Measurements from ENCODE around the gene ZDHHC7. TPM values are rescaled to one million over a fixed set of nuclear protein-coding genes. Genes with fewer than 3 reads are reported as not detected.

The ZDHHC7 gene
- total RNA-seq, 8 experiments from 2014 or later, result 13.8 to 273 (median 25.8) TPM

GRCh38 chr16:84993926-84994325, 17.4 kb downstream of the ZDHHC7 start:
- no peak for ATAC-seq (replicated peaks in 6 of 8)
- 87 to 100% (median 95%) methylated on average over 1 to 8 of the region's 8 CpGs; no CpG with 5 or more reads in 2 of the 10 experiments for WGBS, 10 experiments
- H3K4me1 ChIP-seq (replicated peaks in 1 of 2), result no peaks in the 10 kb centered on the region
- no peak overlapping the region for H3K27ac ChIP-seq
- in situ Hi-C loops (cut with MboI; ENCODE audit: low pct_unique_long_range_greater_than_20kb in 2 of 9, low sequenced_read_pairs in 9 of 9, unreplicated experiment in 9 of 9), result no loop called here
- H3K4me3 ChIP-seq, result no peak overlapping the region

DNA sequence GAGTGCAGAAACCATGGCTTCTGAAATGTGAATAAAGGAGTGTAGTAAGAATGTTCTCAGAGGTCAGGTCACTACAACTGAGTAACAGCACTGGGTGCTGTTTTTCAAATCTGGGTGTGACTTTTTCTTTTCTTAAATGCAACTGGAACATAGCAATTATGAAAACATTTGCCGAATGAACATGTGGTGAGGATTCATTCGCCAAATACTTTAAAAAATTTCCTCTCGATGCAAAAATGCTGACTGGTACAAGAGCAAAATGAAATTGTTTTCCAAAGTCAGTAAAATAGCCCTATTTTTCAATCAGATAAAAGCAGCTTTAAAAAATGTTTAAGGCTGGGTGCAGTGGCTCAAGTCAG, 18.6 kb downstream of the ZDHHC7 start:
- Histone ChIP-seq H3K4me3 (no peak overlapping the region), H3K27ac (no peak overlapping the region), H3K4me1 (replicated peaks in 1 of 2) (no peaks in the 10 kb centered on the region)
- in situ Hi-C loops (cut with MboI; ENCODE audit: low pct_unique_long_range_greater_than_20kb in 2 of 9, low sequenced_read_pairs in 9 of 9, unreplicated experiment in 9 of 9), result no loop called here
- peak in 2 of 8 experiments; percentile 6 to 11 for ATAC-seq (replicated peaks in 6 of 8)
- 7 to 100% (median 91%) methylated on average over 1 to 3 of the region's 3 CpGs for WGBS, 10 experiments

DNA sequence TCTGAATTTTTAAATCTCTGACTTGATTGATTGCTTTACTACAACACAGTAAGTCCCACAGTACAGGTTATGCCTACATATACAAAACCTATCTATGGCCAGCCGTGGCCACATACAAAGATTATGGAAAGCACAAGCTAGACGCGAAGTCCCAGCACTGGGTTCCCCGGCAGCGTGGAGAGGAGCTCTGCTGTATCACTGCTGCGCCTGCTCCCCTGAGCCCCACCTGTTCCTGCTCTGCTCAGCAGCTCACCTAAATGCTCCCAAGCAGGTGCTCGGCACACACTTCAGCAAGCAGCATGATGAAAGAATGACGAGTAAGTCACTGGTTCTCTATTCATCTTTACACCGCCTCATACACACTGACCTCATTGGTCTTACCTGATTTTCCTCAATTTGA, 20.6 kb downstream of the ZDHHC7 start:
- Histone ChIP-seq H3K27ac (no peak overlapping the region), H3K4me1 (replicated peaks in 1 of 2) (no peaks in the 10 kb centered on the region), H3K4me3 (no peak overlapping the region)
- in situ Hi-C loops (cut with MboI; ENCODE audit: low pct_unique_long_range_greater_than_20kb in 2 of 9, low sequenced_read_pairs in 9 of 9, unreplicated experiment in 9 of 9), result no loop called here
- 93 to 100% (median 100%) methylated on average over 1 to 9 of the region's 9 CpGs; no CpG with 5 or more reads in 3 of the 10 experiments for WGBS, 10 experiments
- ATAC-seq (replicated peaks in 6 of 8), result no peak

DNA sequence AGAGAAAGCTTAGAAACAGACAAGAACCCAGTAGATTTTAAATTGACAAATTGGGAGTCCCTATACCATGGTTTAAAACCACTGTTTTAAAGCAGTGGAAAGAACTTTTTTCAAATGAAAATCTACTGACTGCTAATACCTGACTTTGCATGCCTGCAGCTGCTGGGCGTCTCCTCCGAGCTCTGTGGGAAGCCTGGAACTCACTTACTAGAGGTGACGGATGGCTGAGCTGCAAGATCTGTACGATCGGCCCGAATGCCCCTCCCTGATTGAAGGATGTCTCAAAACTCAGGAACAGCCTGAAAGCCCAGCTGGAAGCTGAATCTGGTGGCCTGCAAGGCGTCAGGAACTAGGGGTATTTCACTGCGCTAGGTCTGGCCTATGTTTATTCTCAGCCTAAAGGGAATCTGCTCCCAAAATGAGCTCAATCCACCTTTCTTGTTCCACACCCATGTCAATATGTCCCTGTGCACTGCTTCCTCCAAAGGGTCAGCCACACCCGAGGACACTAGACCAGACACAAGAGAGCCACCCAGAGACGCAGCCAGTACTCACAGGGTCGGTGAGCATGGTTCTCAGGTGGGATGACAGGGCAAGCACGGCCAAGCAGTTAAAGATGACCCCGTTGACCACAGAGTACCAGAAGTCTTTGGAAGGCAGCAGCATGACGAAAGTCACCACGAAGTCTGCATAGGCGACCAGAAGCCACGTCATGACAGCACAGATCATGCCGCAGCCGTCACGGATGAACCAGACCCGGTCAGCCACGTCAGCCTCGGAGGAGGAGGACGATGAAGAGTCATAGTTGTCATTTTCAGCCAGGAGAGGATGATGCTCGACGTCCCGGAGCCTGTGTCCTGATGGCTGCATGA, 21.4 kb downstream of the ZDHHC7 start:
- in situ Hi-C loops (cut with MboI; ENCODE audit: low pct_unique_long_range_greater_than_20kb in 2 of 9, low sequenced_read_pairs in 9 of 9, unreplicated experiment in 9 of 9), result no loop called here
- ATAC-seq (replicated peaks in 6 of 8), result peak in 3 of 8 experiments; percentile 13 to 53 (median 47)
- no peak overlapping the region for H3K4me3 ChIP-seq
- H3K4me1 ChIP-seq (replicated peaks in 1 of 2), result no peaks in the 10 kb centered on the region
- WGBS, 10 experiments, result 0 to 100% (median 88%) methylated on average over 1 to 24 of the region's 27 CpGs; no CpG with 5 or more reads in 1 of the 10 experiments
- no peak overlapping the region for H3K27ac ChIP-seq

DNA sequence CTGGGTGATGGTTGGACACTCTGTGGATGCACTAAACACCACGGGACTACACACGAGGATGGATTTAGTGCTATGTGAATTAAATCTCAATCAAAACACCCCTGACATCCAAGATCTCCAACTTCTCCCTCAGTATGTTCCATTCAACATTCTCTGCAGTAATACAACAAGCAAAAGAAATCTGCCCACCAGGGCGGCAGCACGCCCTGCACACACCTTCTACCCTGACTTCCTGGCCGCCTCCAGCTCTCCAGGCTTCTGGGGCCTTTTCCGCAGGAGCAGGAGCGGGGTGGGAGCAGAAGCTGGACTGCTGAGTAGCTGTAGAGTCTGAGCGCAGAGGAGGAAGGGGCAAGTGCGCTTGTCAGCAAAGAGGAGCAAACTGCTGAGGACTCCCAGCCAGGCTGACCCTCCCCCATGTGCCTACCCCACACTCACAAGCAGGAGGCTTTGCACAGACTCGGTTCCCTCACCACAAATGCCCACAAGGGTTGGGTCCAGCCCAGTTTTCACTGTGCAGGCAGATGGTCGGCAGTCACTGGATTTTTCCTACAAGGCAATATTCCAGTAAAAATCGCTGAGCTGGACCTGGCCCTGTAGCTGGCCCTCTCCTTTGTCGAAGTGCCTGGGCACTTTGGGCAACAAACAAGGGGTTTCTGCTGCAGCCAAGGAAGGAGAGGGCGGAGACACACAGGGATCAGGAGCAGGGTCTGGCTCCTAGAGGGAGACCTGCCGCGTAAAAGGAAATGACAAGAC, 22.8 kb downstream of the ZDHHC7 start:
- WGBS, 10 experiments, result 62 to 100% (median 94%) methylated on average over 1 to 12 of the region's 16 CpGs; no CpG with 5 or more reads in 3 of the 10 experiments
- H3K4me3 ChIP-seq, result no peak overlapping the region
- no peak for ATAC-seq (replicated peaks in 6 of 8)
- in situ Hi-C loops (cut with MboI; ENCODE audit: low pct_unique_long_range_greater_than_20kb in 2 of 9, low sequenced_read_pairs in 9 of 9, unreplicated experiment in 9 of 9), result no loop called here
- no peaks in the 10 kb centered on the region for H3K4me1 ChIP-seq (replicated peaks in 1 of 2)
- H3K27ac ChIP-seq, result no peak overlapping the region

GRCh38 chr16:84986879-84987278, 24.5 kb downstream of the ZDHHC7 start:
- WGBS, 10 experiments, result 90 to 100% (median 100%) methylated on average over 1 of the region's 1 CpG; no CpG with 5 or more reads in 6 of the 10 experiments
- in situ Hi-C loops (cut with MboI; ENCODE audit: low pct_unique_long_range_greater_than_20kb in 2 of 9, low sequenced_read_pairs in 9 of 9, unreplicated experiment in 9 of 9), result no loop called here
- Histone ChIP-seq H3K27ac (no peak overlapping the region), H3K4me3 (no peak overlapping the region), H3K4me1 (replicated peaks in 1 of 2) (no peaks in the 10 kb centered on the region)
- no peak for ATAC-seq (replicated peaks in 6 of 8)

GRCh38 chr16:84986102-84986501, 25.2 kb downstream of the ZDHHC7 start:
- no peak overlapping the region for H3K27ac ChIP-seq
- H3K4me3 ChIP-seq, result no peak overlapping the region
- 50 to 97% (median 86%) methylated on average over 1 to 13 of the region's 22 CpGs for WGBS, 10 experiments
- ATAC-seq (replicated peaks in 6 of 8), result no peak
- no peaks in the 10 kb centered on the region for H3K4me1 ChIP-seq (replicated peaks in 1 of 2)
- in situ Hi-C loops (cut with MboI; ENCODE audit: low pct_unique_long_range_greater_than_20kb in 2 of 9, low sequenced_read_pairs in 9 of 9, unreplicated experiment in 9 of 9), result no loop called here

DNA sequence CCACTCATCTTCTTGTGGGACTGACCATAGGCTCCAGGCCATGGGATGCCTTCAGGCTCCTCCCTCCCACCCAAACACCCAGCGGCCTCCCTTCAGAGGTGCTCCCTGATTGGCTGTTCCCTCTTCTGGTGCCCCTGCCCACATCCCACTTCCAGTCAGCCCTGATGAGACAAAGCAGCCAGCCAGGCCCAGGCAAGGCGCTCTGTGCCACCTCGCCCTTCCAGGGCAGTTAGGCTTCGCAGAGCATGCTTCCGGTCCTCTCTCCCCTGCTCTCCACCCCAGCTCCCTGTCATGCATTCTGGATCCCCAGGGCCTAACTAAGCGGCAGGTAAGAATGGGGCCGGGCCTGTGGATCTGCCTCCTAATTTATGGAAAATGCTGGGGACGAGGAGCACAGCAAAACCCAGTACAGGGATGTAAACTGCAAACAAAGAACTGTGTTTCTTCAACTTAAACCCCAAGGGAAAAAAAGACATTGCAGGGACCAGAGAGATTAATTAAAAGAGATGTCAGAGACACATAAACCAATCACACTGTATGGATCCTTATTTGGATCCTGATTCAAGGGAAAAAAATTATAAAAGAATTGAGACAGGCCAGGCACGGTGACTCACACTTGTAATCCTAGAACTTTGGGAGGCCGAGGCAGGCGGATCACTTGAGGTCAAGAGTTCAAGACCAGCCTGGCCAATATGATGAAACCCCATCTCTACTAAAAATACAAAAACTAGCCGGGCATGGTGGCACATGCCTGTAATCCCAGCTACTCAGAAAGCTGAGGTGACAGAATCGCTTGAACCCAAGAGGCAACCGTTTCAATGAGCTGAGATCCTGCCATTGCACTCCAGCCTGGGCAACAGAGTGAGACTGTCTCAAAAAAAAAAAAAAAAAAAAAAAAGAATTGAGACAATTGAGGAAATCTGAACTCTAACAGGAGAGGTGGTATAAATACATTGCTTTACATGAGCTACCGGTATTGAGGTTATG, 26.0 kb downstream of the ZDHHC7 start:
- 40 to 100% (median 91%) methylated on average over 3 to 9 of the region's 15 CpGs for WGBS, 10 experiments
- in situ Hi-C loops (cut with MboI; ENCODE audit: low pct_unique_long_range_greater_than_20kb in 2 of 9, low sequenced_read_pairs in 9 of 9, unreplicated experiment in 9 of 9), result no loop called here

GRCh38 chr16:84982434-84982833, 28.9 kb downstream of the ZDHHC7 start:
- ATAC-seq (replicated peaks in 6 of 8), result no peak
- 40 to 100% (median 92%) methylated on average over 1 to 9 of the region's 9 CpGs for WGBS, 10 experiments
- Histone ChIP-seq H3K4me3 (no peak overlapping the region), H3K27ac (no peak overlapping the region), H3K4me1 (replicated peaks in 1 of 2) (no peaks in the 10 kb centered on the region)
- in situ Hi-C loops (cut with MboI; ENCODE audit: low pct_unique_long_range_greater_than_20kb in 2 of 9, low sequenced_read_pairs in 9 of 9, unreplicated experiment in 9 of 9), result no loop called here

More for the DNA sequence above, 26.0 kb downstream of the ZDHHC7 start:
- ATAC-seq (replicated peaks in 6 of 8), result peak in 2 of 8 experiments; percentile 12 to 47
- H3K4me3 ChIP-seq, result no peak overlapping the region
- H3K27ac ChIP-seq, result no peak overlapping the region
- H3K4me1 ChIP-seq (replicated peaks in 1 of 2), result no peaks in the 10 kb centered on the region

GRCh38 chr16:84979516-84979915, 31.8 kb downstream of the ZDHHC7 start:
- H3K4me1 ChIP-seq (replicated peaks in 1 of 2), result peaks cover 0 to 4% of the 10 kb centered on the region in 2 donors
- in situ Hi-C loops (cut with MboI; ENCODE audit: low pct_unique_long_range_greater_than_20kb in 2 of 9, low sequenced_read_pairs in 9 of 9, unreplicated experiment in 9 of 9), result no loop called here
- 0 to 100% (median 89%) methylated on average over 1 to 4 of the region's 4 CpGs for WGBS, 10 experiments
- H3K4me3 ChIP-seq, result no peak overlapping the region
- H3K27ac ChIP-seq, result no peak overlapping the region
- peak in 3 of 8 experiments; percentile 67 to 75 (median 67) for ATAC-seq (replicated peaks in 6 of 8)

DNA sequence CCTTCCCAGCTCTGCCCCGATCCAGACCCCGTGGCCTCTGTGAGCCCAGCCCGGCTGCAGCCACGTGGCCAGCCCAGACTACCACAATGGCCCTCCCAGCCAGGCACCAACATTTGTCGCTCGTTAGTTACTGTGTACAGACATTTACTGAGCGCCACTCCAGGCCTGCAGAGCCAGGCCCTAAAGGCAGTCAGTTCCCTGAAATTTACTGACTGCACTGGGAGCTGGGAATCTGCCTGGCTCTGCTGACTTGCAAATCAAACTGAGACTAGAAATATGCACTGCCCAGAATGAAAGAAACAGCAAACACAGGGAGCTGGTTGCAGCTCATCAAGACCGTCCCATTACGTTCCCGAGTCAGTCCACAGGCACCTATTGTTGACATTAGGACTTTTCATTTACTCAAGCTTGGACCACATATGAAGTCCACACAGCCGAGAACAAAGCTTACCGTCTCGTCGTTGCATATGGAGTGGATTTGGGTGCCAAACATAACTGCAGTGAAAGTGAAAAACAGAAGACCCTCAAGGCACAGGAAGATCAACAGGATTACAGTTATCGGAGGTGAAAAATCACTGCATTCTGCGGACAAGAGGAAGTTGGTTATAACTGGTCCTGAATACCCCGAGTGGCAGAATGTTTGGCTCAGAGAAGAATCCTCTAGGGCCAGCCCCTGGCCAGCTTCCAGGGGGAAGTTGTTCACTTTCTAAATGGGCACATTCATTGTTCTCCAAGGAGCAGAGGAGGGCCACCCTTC, 34.5 kb downstream of the ZDHHC7 start:
- ATAC-seq (replicated peaks in 6 of 8), result peak in 7 of 8 experiments; percentile 4 to 85 (median 49)
- in situ Hi-C loops (cut with MboI; ENCODE audit: low pct_unique_long_range_greater_than_20kb in 2 of 9, low sequenced_read_pairs in 9 of 9, unreplicated experiment in 9 of 9), result no loop called here
- WGBS, 10 experiments, result 5 to 97% (median 81%) methylated on average over 6 to 17 of the region's 17 CpGs; no CpG with 5 or more reads in 1 of the 10 experiments
- no peak overlapping the region for H3K27ac ChIP-seq
- H3K4me3 ChIP-seq, result no peak overlapping the region
- H3K4me1 ChIP-seq (replicated peaks in 1 of 2), result peaks cover 0 to 4% of the 10 kb centered on the region in 2 donors

DNA sequence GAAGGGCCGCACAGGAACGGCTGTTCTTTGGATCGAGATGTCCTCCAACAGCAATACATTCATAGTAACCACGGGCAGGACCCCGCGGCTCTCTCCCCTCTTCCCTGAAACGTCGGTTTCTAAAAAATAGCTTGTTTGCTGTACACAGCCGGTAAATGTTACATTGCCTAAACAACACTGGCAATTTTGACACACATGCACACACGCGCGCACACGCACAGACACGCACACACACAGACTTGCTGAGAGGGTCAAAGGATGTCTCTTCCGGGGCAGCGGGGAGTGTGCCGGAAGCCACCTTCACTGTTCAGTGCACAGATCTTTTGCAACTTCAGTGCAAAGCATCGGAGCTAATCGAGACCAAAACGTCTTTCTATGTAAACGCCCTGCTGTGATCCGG, 35.8 kb downstream of the ZDHHC7 start:
- Histone ChIP-seq H3K27ac (no peak overlapping the region), H3K4me3 (no peak overlapping the region), H3K4me1 (replicated peaks in 1 of 2) (peaks cover 0 to 4% of the 10 kb centered on the region in 2 donors)
- in situ Hi-C loops (cut with MboI; ENCODE audit: low pct_unique_long_range_greater_than_20kb in 2 of 9, low sequenced_read_pairs in 9 of 9, unreplicated experiment in 9 of 9), result no loop called here
- ATAC-seq (replicated peaks in 6 of 8), result no peak
- 74 to 100% (median 98%) methylated on average over 1 to 20 of the region's 22 CpGs; no CpG with 5 or more reads in 2 of the 10 experiments for WGBS, 10 experiments
